Psoas muscle (tissue), 8 donors: ENCODE measurements around the gene MPPED1. TPM values are rescaled to one million over a fixed set of nuclear protein-coding genes. Genes with fewer than 3 reads are reported as not detected.

ENCODE experiments used
- ATAC-seq, 4 donors: fragments of 200-7000 bp; cut with Tn5 transposase; one replicate each; pipeline ENCODE4 v1.9.1; 2020; ENCODE audit warnings: moderate library complexity in 3 of 4, mild to moderate bottlenecking in 2 of 4
- DNase-seq, 2 donors: peaks; one replicate each; pipeline ENCODE4 v3.0.0-alpha.2; 2020
- H3K27ac ChIP-seq: fragments of 200-600 bp; one replicate; pipeline ENCODE4 v1.8.0; 2022
- H3K27me3 ChIP-seq, 3 donors: fragments of 200-600 bp in 1 of 3; one replicate each; pipeline versions ENCODE4 v1.6.1 to v1.8.0; 2013 to 2022; ENCODE audit warnings: low read length in 2 of 3, mild to moderate bottlenecking in 2 of 3, moderate library complexity in 1 of 3; ENCODE audit not compliant: insufficient read depth in 3 of 3
- H3K36me3 ChIP-seq, 2 donors: fragments of 200-600 bp in 1 of 2; one replicate each; pipeline versions ENCODE4 v1.6.1 to v1.8.0; 2013 to 2022; ENCODE audit warnings: low read depth in 1 of 2, mild to moderate bottlenecking in 1 of 2, moderate library complexity in 1 of 2; ENCODE audit not compliant: insufficient read depth in 1 of 2
- H3K4me1 ChIP-seq: fragments of 200-600 bp; one replicate; pipeline ENCODE4 v1.8.0; 2022
- H3K4me3 ChIP-seq: fragments of 200-600 bp; one replicate; pipeline ENCODE4 v1.8.0; 2022; ENCODE audit warnings: mild to moderate bottlenecking
- H3K9me3 ChIP-seq: fragments of 200-600 bp; one replicate; pipeline ENCODE4 v1.8.0; 2022
- CTCF ChIP-seq: fragments of 200-600 bp; IDR thresholded peaks from one replicate; pipeline ENCODE4 v1.8.0; 2022; ENCODE audit warnings: antibody characterized with exemption
- whole genome bisulfite sequencing, 3 donors: extraction: QIAGEN DNeasy Blood & Tissue Kit; methylation state at CpG; one replicate each; pipeline versions ENCODE4 v1.1.6 to v1.1.7; 2013; 5-methylcytosine and 5-hydroxymethylcytosine counted together
- intact Hi-C, 2 donors: fragments of 100-400 bp; cut with DNase I; formaldehyde crosslinking; loops; one replicate each; pipeline versions ENCODE4 v1.11.0 to v1.14.2; 2022
- polyA plus RNA-seq, 3 donors: library from polyadenylated mRNA; stranded (reverse); fragments of 200-250 nt; gene quantifications; one replicate each; pipeline ENCODE4 v1.2.3, GENCODE V29; 2013
- total RNA-seq, 4 donors: library from RNA; stranded (reverse); fragmentation: NEBNext Ultra II Directional in 2 of 4; extraction: Animal tissue kit (Norgen Biotek cat#: 25700) in 2 of 4; gene quantifications; one replicate each; pipeline versions ENCODE4 v1.2.1 to v1.2.4, GENCODE V29; 2021 to 2023
- donor health status: healthy with polysubstance abuse.
- donor health status: DM: no; HTN: no; CAD: no; lungs with moderate emphysema.
- donor health status: Bipolar disorder and iron deficiency.
- donor health status: healthy.
- donor health status: DM: yes; HTN: yes; CAD: no.
- donor health status: DM: no; HTN: no; CAD: no.
- donor health status: DM: no; HTN: no; CAD: no.
- donor health status: DM: yes; HTN: yes; CAD: no.

The MPPED1 gene
- total and polyA plus RNA-seq, 7 donors, result 0.04 to 0.10 TPM; not detected in 5

DNA sequence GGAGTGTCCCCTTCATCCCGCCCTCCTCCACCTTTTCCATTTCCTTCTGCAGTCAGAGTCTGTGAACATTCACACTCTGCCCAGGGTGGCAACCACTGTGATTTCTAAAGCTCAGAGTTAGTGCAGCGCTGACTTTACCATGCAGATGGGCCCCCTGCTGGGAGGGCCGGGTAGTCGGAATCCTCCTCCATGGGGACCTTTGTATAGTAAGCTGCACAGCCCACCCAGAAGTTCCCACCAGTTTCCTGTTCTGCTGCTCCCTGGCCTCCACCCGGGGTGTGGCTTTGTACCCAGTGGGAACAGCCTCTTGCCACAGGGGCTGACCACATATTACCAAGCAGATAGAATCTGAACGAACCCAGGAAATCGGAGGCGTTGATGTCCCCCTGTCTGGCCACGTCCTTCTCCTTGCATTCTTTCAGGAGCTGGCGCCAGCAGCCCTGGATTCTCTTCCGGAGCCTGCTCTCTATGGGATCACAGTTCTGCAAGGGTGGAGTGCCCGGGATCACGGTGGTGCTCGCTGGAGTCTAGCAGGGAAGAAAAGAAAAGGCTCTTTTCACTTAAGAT lies 125.3 kb downstream of the MPPED1 start:
- Histone ChIP-seq H3K9me3 (peaks cover 2% of the 10 kb centered on the region), H3K27ac (no peak overlapping the region), H3K27me3 (no peaks in the 10 kb centered on the region), H3K36me3 (no peaks in the 10 kb centered on the region), H3K4me3 (no peak overlapping the region), H3K4me1 (no peaks in the 10 kb centered on the region)
- DNase-seq, result no peak
- no peak for TF ChIP-seq CTCF
- WGBS, 3 donors, result 88 to 89% (median 89%) methylated on average over 14 of the region's 14 CpGs
- intact Hi-C loops, result no loop called here
- no peak for ATAC-seq

GRCh38 chr22:43539572-43540528 lies 128.0 kb downstream of the MPPED1 start:
- Histone ChIP-seq H3K4me1 (no peaks in the 10 kb centered on the region), H3K9me3 (peaks cover 2% of the 10 kb centered on the region), H3K27ac (no peak overlapping the region), H3K4me3 (no peak overlapping the region), H3K27me3 (no peaks in the 10 kb centered on the region), H3K36me3 (no peaks in the 10 kb centered on the region)
- ATAC-seq (no peak), DNase-seq (no peak)
- TF ChIP-seq CTCF, result no peak
- intact Hi-C loops, result no loop called here
- WGBS, 3 donors, result 86 to 89% (median 88%) methylated on average over 30 to 31 of the region's 31 CpGs

DNA sequence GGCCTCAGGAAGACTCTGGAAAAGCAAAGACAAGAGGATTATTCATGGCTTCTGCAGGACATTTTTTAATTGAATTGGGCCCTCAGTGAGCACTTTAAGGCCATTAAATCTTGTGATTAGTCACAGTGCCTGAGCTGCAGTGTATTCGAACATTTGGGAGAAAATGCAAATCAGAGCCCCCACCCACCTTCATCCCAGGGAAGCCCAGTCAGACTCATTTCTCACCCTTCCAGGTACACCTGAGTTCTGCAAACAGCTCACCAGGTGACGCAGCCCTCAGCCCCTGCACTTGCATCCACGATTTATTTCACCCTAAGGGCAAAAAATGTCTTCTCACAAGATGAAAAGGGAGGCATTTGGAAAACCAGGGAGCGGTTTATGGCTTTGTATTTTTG lies 128.7 kb downstream of the MPPED1 start:
- WGBS, 3 donors, result 64 to 72% (median 66%) methylated on average over 4 of the region's 4 CpGs
- TF ChIP-seq CTCF, result no peak
- Histone ChIP-seq H3K9me3 (peaks cover 2% of the 10 kb centered on the region), H3K4me1 (no peaks in the 10 kb centered on the region), H3K4me3 (no peak overlapping the region), H3K36me3 (no peaks in the 10 kb centered on the region), H3K27ac (no peak overlapping the region), H3K27me3 (no peaks in the 10 kb centered on the region)
- ATAC-seq (no peak), DNase-seq (no peak)
- intact Hi-C loops, result no loop called here

GRCh38 chr22:43541022-43541421 lies 129.2 kb downstream of the MPPED1 start:
- ATAC-seq (no peak), DNase-seq (no peak)
- Histone ChIP-seq H3K36me3 (no peaks in the 10 kb centered on the region), H3K27ac (no peak overlapping the region), H3K4me3 (no peak overlapping the region), H3K4me1 (no peaks in the 10 kb centered on the region), H3K9me3 (peaks cover 2% of the 10 kb centered on the region), H3K27me3 (no peaks in the 10 kb centered on the region)
- intact Hi-C loops, result no loop called here
- TF ChIP-seq CTCF, result no peak
- WGBS, 3 donors, result 82 to 83% (median 82%) methylated on average over 6 of the region's 6 CpGs
